Renal cortex interstitium (tissue), 11 donors: ENCODE results near the gene CLASP1. TPM values are rescaled to one million over a fixed set of nuclear protein-coding genes. Genes with fewer than 3 reads are reported as not detected.
"Not testable (repeated sequence)": the region's sequence is repeated elsewhere in the genome, so short reads cannot be mapped to it uniquely, and the experiment has no call there.

Experiments
- DNase-seq, 11 donors: peaks; one replicate each; pipeline ENCODE4 v3.0.0-alpha.2; 2013; ENCODE audit warnings: low read depth in 9 of 11, low spot score in 4 of 11; ENCODE audit errors: extremely low read depth in 1 of 11
- polyA plus RNA-seq, 3 donors: library from polyadenylated mRNA; unstranded; fragments of 120-200 nt; gene quantifications; one replicate each; pipeline ENCODE4 v1.2.1, GENCODE V29; 2013; ENCODE audit not compliant: insufficient read length in 3 of 3

The CLASP1 gene
- polyA plus RNA-seq, 3 donors: 42.0 to 47.8 (median 47.5) TPM

DNA sequence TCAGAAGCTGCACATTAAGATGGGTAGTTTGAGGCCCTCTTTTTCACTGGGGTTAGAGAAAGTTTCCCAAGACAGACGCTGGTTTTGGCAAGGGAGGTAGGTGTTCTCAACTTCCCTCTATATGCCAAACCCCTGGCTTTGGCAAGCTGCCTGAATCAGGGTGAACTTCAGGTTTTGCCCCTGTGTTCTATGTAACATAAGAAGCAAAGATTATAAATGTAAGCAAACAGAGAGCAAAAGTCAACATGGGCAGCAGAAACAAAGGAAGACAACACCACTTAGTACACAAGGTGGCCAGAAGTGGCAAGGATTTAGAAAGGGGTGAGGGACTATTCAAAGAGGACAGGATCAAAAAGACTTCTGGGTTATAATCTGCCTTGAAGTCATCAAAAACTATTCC lies 293.8 kb downstream of the CLASP1 start:
- no peak for DNase-seq

DNA sequence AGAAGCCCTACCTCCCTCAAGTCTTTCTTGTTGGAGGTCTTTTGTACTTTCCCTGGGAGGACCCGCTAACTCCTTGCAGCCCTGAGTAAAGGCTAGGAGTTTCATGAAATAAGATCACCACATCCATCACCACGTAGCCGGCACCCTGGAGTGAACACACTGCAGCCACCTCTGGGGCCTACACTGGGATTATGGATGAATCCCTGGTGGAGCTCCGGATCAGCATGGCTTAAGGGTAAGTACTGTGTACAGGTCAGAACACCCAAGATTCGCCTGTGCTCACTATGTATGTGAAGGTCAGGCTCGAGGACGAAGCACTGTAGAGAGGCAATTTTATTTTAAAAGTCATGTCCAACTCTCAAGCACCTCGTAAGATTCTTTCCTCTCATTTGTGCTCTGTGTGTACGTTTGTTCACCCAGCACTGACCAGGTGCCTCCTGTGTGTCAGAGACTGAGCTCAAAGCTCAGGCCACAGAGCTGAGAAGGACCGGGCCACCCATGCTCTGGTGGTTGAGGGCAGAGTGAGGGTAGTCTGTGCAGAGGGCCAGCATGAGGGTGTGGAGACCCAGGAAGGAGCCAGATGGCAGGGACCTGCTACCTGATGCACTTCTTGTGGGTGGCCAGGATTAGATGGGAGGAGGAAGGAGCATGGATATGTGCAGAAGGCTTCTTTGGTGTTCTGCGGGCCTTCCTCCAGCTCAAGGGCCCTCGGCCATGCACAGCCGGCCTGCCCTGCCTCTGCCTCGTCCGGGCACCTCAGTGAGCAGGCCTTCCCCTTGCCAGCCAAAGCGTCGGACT lies 297.5 kb downstream of the CLASP1 start:
- no peak for DNase-seq

DNA sequence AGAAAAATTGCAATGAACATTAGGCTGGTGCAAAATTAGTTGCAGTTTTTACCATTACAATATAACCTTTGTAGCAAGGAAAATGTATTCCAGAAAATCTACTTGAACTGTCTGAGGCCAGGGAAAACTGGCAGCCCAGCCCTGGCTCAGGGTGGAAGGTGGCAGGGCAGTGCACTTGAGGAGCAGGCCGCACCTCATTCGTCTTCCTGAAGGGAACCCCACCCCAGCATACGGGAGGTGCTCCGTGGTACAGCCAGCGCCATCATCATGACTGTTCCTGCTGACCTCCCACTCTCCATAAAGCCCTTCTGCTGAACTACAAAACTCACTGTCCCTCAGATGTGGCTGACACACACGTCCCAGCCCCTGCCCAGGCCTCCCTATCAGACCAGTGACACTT lies 298.4 kb downstream of the CLASP1 start:
- no peak for DNase-seq

- DNase-seq: no peak
Measured at GRCh38 chr2:121350402-121350775, 298.9 kb downstream of the CLASP1 start.

DNA sequence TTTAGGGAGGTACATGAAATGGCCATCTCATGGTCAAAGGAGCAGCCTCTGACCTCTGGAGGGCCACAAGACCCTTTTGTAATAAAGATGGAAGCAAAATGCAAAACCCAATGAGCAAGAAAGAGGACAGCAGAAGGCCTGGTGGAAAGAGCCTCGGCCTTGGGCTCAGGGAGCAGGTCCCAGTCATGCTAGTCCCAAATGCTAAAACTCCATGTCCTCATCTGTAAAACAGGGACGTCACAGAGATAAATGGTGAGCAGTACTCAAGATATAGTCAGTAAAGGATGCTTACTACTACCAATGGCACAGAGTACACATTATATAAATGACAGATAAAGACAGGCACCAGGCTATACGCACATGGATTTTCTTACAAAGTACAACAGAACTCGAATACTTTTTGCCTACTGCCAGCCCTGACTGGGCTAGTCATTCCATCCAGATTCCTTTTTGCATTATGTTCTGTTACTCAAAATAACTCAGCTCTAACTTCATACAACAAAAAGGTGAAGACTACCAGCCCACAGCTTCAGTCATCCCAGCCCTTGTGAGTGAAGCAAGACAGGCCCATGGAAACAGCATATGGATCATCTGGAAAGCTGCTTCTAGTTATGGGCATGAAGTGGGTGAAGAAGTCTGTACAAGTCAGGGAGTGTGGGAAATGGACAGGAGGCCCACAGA lies 299.4 kb downstream of the CLASP1 start:
- DNase-seq: no peak

- DNase-seq: no peak
Measured at GRCh38 chr2:121348128-121348740, 301.0 kb downstream of the CLASP1 start.

- DNase-seq: no peak
Measured at GRCh38 chr2:121346859-121347258, 302.4 kb downstream of the CLASP1 start.

DNA sequence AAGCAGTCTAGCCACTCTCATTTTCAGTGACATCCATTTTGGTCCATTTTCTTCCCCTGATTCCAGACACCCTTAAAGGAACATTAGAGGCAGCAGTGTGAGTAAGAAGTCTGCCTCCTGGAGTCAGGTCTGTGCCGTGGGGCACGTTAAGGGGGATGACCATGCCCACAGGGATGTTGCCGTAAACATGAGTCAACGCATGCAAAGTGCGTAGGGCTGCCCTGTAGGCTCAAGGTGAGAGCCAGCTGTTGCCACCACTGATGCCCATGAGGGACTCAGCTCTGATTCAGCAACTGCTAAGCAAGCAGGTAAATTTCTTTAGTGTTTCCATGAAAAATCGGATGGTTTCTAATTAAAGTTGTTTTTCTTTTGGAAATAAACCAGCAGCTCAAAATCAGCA lies 302.9 kb downstream of the CLASP1 start:
- DNase-seq: no peak

- no peak for DNase-seq
Measured at GRCh38 chr2:121345887-121346286, 303.4 kb downstream of the CLASP1 start.

DNA sequence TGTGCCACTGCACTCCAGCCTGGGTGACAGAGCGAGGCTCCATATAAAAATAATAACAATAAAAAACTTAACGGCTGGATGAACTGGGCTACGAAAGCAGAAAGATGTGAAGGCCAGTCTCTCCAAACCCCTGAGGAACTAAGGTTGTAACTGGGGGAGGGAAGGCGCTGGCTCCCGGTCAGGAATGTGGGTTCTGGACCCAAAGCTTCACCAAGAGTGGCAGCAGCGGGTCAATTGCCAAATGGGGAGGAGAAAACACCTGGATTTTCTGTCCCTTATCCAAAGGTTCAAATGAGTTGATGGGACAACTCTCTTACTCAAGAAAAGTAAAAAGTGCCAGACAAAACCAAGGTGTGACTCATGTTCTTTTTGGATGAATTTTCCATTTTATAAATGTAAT lies 304.2 kb downstream of the CLASP1 start:
- DNase-seq: no peak

DNA sequence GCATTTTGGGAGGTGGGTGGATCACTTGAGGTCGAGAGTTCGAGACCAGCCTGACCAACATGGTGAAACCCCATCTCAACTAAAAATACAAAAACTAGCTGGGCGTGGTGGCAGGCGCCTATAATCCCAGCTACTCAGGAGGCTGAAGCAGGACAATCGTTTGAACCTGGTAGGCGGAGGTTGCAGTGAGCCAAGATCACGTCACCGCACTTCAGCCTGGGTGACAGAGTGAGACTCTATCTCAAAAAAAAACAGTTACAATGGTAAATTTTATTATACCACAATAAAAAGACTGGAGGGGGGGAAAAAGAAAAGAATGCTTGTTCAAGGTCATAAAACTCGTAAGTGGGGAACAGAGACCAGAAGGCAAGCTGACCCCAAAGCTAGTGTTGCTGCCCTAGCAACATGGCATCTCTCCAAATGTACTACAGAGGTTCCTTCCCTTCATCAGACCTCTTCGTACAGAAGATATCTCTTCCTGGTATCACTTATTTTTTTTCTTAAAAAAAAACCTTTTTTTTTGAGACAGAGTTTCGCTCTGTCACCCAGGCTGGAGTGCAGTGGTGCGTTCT lies 305.3 kb downstream of the CLASP1 start:
- DNase-seq: not testable (repeated sequence)

DNA sequence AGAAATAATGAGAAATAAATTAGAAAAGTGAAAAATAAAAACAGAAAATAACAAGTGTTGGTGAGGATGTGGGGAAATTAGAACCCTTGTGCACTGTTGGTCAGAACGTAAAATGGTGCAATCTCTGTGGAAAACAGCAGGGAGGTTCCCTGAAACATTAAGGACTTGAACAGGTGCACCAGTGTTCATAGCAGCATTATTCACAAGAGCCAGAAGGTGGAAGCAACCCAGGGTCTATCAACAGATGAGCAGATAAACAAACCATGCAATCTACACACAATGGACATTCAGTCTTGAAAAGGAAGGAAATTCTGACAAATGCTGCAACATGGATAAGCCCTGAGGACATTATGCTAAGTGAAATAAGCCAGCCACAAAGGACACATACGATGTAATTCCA lies 306.1 kb downstream of the CLASP1 start:
- DNase-seq: no peak

DNA sequence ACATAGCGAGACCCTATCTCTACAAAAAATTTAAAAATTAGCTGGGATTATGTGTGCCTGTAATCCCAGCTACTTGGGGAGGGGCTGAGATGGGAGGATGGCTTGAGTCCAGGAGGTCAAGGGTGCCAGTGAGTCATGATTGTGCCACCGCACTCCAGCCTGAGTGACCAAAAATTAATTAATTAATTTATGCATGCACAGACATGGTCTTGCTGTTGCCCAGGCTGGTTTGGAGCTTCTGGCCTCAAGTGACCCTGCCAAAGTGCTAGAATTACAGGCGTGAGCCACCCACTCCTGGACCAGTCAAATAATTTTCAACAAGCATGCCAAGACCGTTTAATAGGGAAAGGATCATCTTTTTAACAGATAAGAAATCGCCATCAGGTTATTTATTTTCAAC lies 306.5 kb downstream of the CLASP1 start:
- DNase-seq: no peak

DNA sequence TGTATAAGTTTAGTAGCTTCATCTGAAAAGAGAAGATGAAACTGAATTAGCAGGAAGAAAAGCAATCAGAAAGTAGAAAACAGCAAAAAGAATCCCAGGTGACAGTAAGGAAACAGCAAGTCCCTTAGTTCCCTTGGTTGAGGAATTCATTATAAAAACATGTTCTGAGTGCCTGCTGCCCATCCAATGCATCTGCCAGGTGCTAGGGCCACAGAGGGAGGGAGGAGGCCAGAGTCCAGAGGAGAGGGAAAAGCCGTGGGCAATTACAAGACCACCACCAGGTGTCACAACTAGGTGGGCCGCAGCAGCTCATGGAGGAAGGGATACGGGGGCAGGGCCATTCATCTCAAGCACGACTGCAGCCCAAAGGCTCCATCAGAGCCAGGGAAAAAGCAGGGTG lies 308.3 kb downstream of the CLASP1 start:
- DNase-seq: no peak

- DNase-seq: no peak
Measured at GRCh38 chr2:121338281-121338680, 311.0 kb downstream of the CLASP1 start.

GRCh38 chr2:121336528-121337294 lies 312.6 kb downstream of the CLASP1 start:
- no peak for DNase-seq

DNA sequence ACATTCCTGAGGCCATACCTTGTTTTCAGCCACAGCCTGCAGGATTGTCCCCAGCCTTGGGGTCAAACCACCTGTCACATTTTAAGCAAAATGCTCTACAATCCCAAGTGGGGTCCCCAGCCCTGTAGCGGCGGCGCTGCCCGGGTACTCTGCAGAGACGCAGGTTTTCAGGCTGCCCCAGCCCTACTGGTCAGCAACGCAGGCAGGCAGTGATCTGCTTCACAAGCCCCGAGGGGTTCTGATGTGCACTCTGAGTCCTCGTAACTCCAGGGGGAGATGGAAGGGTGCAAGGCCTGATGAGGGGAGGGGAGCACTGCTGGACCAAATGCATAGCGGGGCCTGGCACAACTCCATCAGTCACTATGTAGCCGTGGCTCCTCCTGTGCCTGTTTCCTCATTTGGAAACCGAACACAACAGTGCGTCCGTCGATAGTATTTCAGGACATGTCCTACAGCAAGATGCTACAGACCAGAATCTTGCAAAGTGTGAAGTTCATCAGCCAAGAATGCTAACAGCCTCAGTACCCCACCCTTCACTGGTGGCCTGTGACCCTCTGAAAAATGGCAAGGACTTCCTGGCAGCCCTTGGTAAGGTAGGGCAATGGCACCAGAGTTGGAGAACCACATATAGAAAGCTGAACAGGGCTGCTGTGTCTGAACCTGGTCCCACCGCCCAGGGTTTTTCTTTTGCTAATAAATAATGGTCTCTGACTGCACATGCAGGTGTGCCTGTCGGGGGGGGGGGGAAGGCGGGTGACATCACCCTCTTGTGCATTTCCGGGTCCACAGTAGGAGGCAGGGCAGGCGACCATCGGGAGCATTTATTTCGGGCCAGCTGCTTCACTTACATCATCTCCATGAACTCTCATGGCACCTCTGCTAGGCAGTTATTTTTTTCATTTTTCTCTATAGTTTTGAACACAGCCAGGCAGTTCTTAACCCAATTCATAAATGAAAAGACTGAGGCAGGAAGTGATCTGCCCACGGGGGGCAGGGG lies 313.7 kb downstream of the CLASP1 start:
- DNase-seq: no peak
